Nephron (organoid): Measurements from ENCODE around the gene RAB3GAP1.

Source experiments
- H3K27ac Mint-ChIP-seq, 3 experiments: 2 replicates each; pipeline ENCODE4 v1.8.0; 2020; ENCODE audit warnings: mixed read lengths in 3 of 3, mild to moderate bottlenecking in 2 of 3, moderate library complexity in 1 of 3
- H3K27me3 Mint-ChIP-seq: 2 replicates; pipeline ENCODE4 v1.8.0; 2021; ENCODE audit warnings: low read depth, mild to moderate bottlenecking, moderate library complexity, mixed read lengths
- H3K36me3 Mint-ChIP-seq: 2 replicates; pipeline ENCODE4 v1.8.0; 2020; ENCODE audit warnings: low read depth, mixed read lengths
- H3K4me1 Mint-ChIP-seq: 2 replicates; pipeline ENCODE4 v1.8.0; 2020; ENCODE audit warnings: mixed read lengths
- H3K4me3 Mint-ChIP-seq, 3 experiments: 2 replicates each; pipeline ENCODE4 v1.8.0; 2020; ENCODE audit warnings: mild to moderate bottlenecking in 3 of 3, mixed read lengths in 3 of 3, moderate library complexity in 2 of 3
- H3K9me3 Mint-ChIP-seq: 2 replicates; pipeline ENCODE4 v1.8.0; 2020; ENCODE audit warnings: mixed read lengths
- TF ChIP-seq, protein P1 (sequence below), 3 experiments: fragments of 200-600 bp; sonication (generic); IDR thresholded peaks; one replicate each; pipeline ENCODE4 v1.5.0; 2021; ENCODE audit warnings: antibody characterized with exemption in 3 of 3; ENCODE audit not compliant: unreplicated experiment in 3 of 3

The RAB3GAP1 gene

DNA sequence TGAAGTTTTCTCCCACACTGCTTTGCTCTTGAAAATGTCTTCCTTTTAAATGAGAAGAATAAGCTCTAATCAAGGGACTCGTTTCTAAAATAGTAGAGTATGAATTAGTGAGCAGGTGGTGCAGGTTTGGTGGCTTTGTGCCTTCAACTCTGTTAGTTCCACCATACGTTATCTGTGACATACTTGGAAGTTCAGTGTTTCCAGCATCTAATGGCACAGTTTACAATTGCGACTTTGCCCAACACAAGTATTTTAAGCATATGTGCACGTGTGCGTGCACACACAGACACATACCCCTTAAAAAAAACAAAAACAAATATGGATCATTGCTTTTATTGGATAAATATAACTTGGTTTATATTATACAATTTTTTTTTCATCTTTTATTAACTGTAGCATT is 111.8 kb downstream of the RAB3GAP1 start:
- H3K9me3 Mint-ChIP-seq, result no peaks in the 10 kb centered on the region
- TF ChIP-seq, protein P1, sequence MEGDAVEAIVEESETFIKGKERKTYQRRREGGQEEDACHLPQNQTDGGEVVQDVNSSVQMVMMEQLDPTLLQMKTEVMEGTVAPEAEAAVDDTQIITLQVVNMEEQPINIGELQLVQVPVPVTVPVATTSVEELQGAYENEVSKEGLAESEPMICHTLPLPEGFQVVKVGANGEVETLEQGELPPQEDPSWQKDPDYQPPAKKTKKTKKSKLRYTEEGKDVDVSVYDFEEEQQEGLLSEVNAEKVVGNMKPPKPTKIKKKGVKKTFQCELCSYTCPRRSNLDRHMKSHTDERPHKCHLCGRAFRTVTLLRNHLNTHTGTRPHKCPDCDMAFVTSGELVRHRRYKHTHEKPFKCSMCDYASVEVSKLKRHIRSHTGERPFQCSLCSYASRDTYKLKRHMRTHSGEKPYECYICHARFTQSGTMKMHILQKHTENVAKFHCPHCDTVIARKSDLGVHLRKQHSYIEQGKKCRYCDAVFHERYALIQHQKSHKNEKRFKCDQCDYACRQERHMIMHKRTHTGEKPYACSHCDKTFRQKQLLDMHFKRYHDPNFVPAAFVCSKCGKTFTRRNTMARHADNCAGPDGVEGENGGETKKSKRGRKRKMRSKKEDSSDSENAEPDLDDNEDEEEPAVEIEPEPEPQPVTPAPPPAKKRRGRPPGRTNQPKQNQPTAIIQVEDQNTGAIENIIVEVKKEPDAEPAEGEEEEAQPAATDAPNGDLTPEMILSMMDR (IDR thresholded peaks at IDR 0.05; ENCODE audit: unreplicated experiment in 3 of 3), result no peak
- H3K27ac Mint-ChIP-seq, result no peak overlapping the region
- H3K36me3 Mint-ChIP-seq, result peaks cover 51% of the 10 kb centered on the region
- H3K27me3 Mint-ChIP-seq, result no peaks in the 10 kb centered on the region
- H3K4me1 Mint-ChIP-seq, result no peaks in the 10 kb centered on the region
- no peak overlapping the region for H3K4me3 Mint-ChIP-seq

DNA sequence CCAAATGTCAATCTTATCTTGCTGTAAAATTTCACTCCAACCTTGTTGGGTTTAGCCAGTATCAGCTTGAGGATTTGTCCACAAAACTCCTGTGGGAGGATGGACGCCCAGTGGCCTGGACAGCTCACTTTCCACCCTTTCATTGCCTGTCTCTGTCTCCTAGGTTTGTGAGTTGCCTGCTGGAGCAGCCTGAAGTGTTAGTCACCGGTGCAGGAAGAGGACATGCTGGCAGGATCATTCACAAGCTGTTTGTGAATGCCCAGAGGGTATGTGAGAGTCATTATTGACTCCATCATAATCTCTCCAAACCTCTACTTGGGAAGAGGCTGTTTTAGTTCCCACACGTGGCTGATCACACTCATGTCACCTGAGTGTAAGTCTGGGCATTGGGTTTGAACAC is 112.3 kb downstream of the RAB3GAP1 start:
- H3K4me1 Mint-ChIP-seq, result no peaks in the 10 kb centered on the region

DNA sequence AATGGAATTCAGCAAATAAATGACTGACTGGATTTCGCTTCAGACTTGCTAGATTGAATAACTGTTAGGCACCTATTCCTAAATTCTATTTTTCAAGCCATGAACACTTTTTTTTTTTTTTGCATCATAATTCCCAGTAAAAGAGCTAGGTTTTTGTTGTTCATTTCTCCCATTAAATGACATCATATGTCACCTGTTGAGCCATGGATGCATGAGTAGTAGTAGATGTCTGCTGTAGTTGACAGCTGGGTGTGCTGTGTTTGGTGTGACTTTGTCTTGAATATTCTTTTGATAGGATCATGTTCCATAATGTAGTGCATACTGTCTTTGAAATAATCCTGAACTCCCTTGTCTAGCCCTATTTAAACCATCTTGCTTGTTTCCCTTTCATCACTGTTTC is 115.2 kb downstream of the RAB3GAP1 start:
- Mint-ChIP-seq H3K4me3 (no peak overlapping the region), H3K27ac (no peak overlapping the region), H3K27me3 (no peaks in the 10 kb centered on the region), H3K36me3 (peaks cover 68% of the 10 kb centered on the region), H3K9me3 (no peaks in the 10 kb centered on the region), H3K4me1 (no peaks in the 10 kb centered on the region)
- TF ChIP-seq, protein P1 (IDR thresholded peaks at IDR 0.05; ENCODE audit: unreplicated experiment in 3 of 3), result no peak

More for the DNA sequence above, 112.3 kb downstream of the RAB3GAP1 start:
- Mint-ChIP-seq H3K27me3 (no peaks in the 10 kb centered on the region), H3K9me3 (no peaks in the 10 kb centered on the region), H3K4me3 (no peak overlapping the region), H3K36me3 (peaks cover 51% of the 10 kb centered on the region), H3K27ac (no peak overlapping the region)
- TF ChIP-seq, protein P1 (IDR thresholded peaks at IDR 0.05; ENCODE audit: unreplicated experiment in 3 of 3), result no peak

DNA sequence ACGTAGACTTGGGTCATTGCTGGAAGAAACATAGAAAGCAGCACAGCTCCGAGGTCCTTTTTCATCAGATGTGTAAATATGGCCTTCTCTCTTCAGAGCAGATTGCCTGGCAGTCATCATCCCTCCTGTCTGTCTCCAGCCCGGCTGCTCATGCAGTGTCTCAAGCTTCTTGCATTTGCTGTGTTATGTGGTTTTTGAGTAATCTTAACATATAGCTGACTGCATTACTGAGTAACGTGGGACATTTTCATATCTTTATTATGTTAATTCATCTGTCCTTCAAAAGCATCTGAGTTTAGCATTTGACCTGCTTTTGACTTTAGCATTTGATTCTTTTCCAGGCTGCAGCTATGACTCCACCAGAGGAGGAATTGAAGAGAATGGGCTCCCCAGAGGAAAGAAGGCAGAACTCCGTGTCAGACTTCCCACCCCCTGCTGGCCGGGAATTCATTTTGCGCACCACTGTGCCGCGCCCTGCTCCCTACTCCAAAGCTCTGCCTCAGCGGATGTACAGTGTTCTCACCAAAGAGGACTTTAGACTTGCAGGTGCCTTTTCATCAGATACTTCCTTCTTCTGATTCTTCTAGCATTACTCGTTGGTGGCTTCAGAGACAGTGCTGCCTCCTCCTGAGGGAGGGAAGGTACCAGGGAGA is 116.2 kb downstream of the RAB3GAP1 start:
- H3K36me3 Mint-ChIP-seq, result peaks cover 74% of the 10 kb centered on the region
- no peaks in the 10 kb centered on the region for H3K27me3 Mint-ChIP-seq
- no peaks in the 10 kb centered on the region for H3K4me1 Mint-ChIP-seq
- H3K9me3 Mint-ChIP-seq, result no peaks in the 10 kb centered on the region
- H3K4me3 Mint-ChIP-seq, result no peak overlapping the region
- no peak overlapping the region for H3K27ac Mint-ChIP-seq
- TF ChIP-seq, protein P1 (IDR thresholded peaks at IDR 0.05; ENCODE audit: unreplicated experiment in 3 of 3), result no peak

DNA sequence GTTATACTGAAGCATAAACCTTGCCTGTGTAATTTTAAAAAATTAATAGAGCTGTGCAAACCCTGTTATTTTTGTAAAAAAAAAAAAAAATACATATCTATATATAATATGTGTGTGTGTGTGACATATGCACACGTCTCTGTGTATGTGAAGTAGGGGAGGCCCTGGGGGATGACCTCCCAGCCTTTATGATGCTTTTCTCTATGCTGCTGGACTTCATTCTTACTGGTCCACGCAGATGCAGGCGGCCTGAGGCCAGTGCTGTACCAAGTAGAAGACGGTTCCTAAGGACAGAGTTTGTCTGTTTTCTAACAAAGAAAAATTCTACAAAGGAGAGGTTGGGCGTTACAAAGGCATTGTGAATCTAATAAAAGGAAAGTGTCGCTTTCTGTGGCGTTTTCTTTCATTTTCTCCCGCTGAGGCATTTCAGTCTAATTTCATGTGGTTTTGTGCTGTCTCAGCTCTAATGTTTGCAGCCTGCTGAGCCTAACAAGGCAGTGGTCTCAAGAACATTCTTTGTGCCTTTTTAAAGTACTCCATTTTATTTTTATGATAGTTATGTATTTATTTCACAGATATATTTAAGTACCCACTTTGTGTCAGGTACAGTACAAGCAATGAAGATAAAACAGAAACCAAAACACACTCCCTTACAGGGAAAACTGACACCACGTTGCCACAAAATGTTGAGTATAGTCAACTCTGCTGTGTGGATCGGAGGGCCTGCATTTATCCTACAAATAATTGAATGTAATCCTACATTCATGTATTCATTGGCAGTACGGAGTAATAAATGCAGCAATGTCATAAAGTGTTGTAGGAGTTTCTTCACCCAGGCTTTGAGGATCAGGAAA is 118.0 kb downstream of the RAB3GAP1 start:
- H3K27ac Mint-ChIP-seq, result no peak overlapping the region
- no peaks in the 10 kb centered on the region for H3K4me1 Mint-ChIP-seq
- TF ChIP-seq, protein P1 (IDR thresholded peaks at IDR 0.05; ENCODE audit: unreplicated experiment in 3 of 3), result no peak
- no peaks in the 10 kb centered on the region for H3K9me3 Mint-ChIP-seq
- no peaks in the 10 kb centered on the region for H3K27me3 Mint-ChIP-seq
- no peak overlapping the region for H3K4me3 Mint-ChIP-seq
- H3K36me3 Mint-ChIP-seq, result peaks cover 73% of the 10 kb centered on the region
